ENCODE measurements around the gene ALKBH1. TPM values are rescaled to one million over a fixed set of nuclear protein-coding genes. Genes with fewer than 3 reads are reported as not detected.
"Not testable (repeated sequence)": the region's sequence is repeated elsewhere in the genome, so short reads cannot be mapped to it uniquely, and the experiment has no call there.

ALKBH1 gene
- total and polyA plus RNA-seq, 7 donors: 7.7 to 17.6 (median 9.8) TPM

- H3K36me3 ChIP-seq (ENCODE audit: insufficient read depth in 1 of 2, low read depth in 1 of 2): no peaks in the 10 kb centered on the region
- DNase-seq (no peak), ATAC-seq (peak in 2 of 4 donors; percentile 13 to 14)
- H3K27me3 ChIP-seq (ENCODE audit: insufficient read depth in 3 of 3, low read length in 2 of 3): peaks cover 0 to 10% (median 0%) of the 10 kb centered on the region in 3 donors
- peak overlapping the region; percentile 64 for H3K4me3 ChIP-seq
- 75 to 81% (median 75%) methylated on average over 16 of the region's 16 CpGs for WGBS, 3 donors
- H3K27ac ChIP-seq: peak overlapping the region; percentile 41
- TF ChIP-seq CTCF (IDR thresholded peaks at IDR 0.05): no peak
- intact Hi-C loops (cut with DNase I): no loop called here
- no peaks in the 10 kb centered on the region for H3K9me3 ChIP-seq
- H3K4me1 ChIP-seq: peaks cover 6% of the 10 kb centered on the region
Observed at GRCh38 chr14:77640756-77641533, 66.9 kb downstream of the ALKBH1 start.

- Histone ChIP-seq H3K4me3 (no peak overlapping the region), H3K36me3 (ENCODE audit: insufficient read depth in 1 of 2, low read depth in 1 of 2) (no peaks in the 10 kb centered on the region), H3K9me3 (no peaks in the 10 kb centered on the region), H3K27ac (no peak overlapping the region), H3K27me3 (ENCODE audit: insufficient read depth in 3 of 3, low read length in 2 of 3) (peaks cover 0 to 10% (median 0%) of the 10 kb centered on the region in 3 donors), H3K4me1 (peaks cover 6% of the 10 kb centered on the region)
- TF ChIP-seq CTCF (IDR thresholded peaks at IDR 0.05): no peak
- ATAC-seq: no peak
- intact Hi-C loops (cut with DNase I): no loop called here
- DNase-seq: no peak
- 63 to 70% (median 65%) methylated on average over 2 of the region's 2 CpGs for WGBS, 3 donors
Observed at GRCh38 chr14:77638771-77639171, 69.1 kb downstream of the ALKBH1 start.

GRCh38 chr14:77635869-77636268 is 72.0 kb downstream of the ALKBH1 start:
- DNase-seq; intact Hi-C loops (cut with DNase I); H3K36me3 ChIP-seq (ENCODE audit: insufficient read depth in 1 of 2, low read depth in 1 of 2); H3K4me1 ChIP-seq; H3K9me3 ChIP-seq; ATAC-seq; H3K4me3 ChIP-seq; H3K27ac ChIP-seq; H3K27me3 ChIP-seq (ENCODE audit: insufficient read depth in 3 of 3, low read length in 2 of 3): not testable (repeated sequence)
- WGBS, 3 donors: 68 to 83% (median 82%) methylated on average over 4 of the region's 4 CpGs

GRCh38 chr14:77635466-77635865 is 72.4 kb downstream of the ALKBH1 start:
- H3K4me1 ChIP-seq; ATAC-seq; intact Hi-C loops (cut with DNase I); H3K4me3 ChIP-seq; H3K36me3 ChIP-seq (ENCODE audit: insufficient read depth in 1 of 2, low read depth in 1 of 2); DNase-seq; H3K9me3 ChIP-seq; H3K27me3 ChIP-seq (ENCODE audit: insufficient read depth in 3 of 3, low read length in 2 of 3); H3K27ac ChIP-seq: not testable (repeated sequence)
- 87 to 94% (median 89%) methylated on average over 8 of the region's 8 CpGs for WGBS, 3 donors

GRCh38 chr14:77630111-77630510 is 77.7 kb downstream of the ALKBH1 start:
- WGBS, 3 donors: 69 to 88% (median 84%) methylated on average over 2 of the region's 2 CpGs
- TF ChIP-seq CTCF (IDR thresholded peaks at IDR 0.05): no peak
- H3K36me3 ChIP-seq (ENCODE audit: insufficient read depth in 1 of 2, low read depth in 1 of 2): no peaks in the 10 kb centered on the region
- H3K4me1 ChIP-seq: no peaks in the 10 kb centered on the region
- ATAC-seq (no peak), DNase-seq (no peak)
- no peak overlapping the region for H3K27ac ChIP-seq
- H3K9me3 ChIP-seq: no peaks in the 10 kb centered on the region
- H3K27me3 ChIP-seq (ENCODE audit: insufficient read depth in 3 of 3, low read length in 2 of 3): no peaks in the 10 kb centered on the region
- no peak overlapping the region for H3K4me3 ChIP-seq
- intact Hi-C loops (cut with DNase I): no loop called here
